Activated naive CD4-positive, alpha-beta T cell treated with Interleukin-2 at 50 U/mL for 16 hours (primary cell): Measurements from ENCODE around the gene PGC.

ENCODE experiments used
- DNase-seq: peaks from one replicate; pipeline ENCODE4 v3.0.0-alpha.2; 2020

Gene PGC

DNA sequence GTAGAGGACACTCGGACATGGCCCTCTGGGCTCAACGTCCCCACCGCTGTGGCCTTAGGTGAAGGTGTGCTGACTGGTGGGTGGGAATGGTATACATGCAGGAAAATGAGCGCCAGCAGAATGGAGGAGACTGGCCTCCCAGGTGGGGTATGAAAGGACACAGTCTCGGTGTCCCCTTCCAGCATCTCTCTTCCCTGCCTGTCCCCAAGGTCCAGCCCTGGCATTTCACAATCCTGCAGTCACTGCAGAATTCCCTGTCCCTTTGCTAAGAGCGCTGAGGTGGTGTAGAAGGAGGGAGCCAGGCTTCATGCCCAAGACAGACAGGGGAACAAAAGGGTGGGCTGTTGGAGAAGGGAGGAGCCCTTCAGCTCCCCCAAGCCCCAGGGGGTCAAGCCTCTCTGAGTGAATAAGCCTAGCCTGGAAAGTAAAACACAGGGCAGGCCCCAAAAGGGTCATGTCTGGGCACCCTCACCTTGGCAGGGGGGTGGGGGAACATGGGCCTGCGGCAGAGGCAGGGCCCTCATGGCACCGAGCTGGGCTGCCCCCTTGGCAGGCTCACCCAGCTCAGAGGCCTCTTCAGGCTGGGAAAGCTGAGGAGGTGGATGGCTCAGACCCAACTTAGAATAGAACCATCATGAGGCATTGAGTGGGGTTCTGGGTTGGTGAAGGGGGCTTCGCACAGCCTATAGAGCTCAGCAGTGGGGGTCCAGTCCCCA lies 35.7 kb downstream of the PGC start:
- DNase-seq: no peak

DNA sequence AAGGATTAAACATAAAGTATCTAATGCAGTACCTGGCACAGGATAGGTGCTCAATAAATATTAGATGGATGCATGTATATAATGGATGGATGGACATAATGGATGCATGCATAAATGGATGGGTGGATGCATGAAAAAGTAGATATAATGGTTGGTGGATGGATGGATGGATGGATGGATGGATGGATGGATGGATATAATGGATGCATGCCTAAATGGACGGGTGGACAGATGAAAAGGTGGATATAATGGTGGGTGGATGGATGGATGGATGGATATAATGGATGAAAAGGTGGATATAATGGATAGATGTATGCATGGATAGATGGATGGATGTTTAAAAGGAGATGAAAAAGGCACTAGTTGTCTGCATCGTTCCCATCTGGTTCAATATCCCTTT lies 37.8 kb downstream of the PGC start:
- no peak for DNase-seq

DNA sequence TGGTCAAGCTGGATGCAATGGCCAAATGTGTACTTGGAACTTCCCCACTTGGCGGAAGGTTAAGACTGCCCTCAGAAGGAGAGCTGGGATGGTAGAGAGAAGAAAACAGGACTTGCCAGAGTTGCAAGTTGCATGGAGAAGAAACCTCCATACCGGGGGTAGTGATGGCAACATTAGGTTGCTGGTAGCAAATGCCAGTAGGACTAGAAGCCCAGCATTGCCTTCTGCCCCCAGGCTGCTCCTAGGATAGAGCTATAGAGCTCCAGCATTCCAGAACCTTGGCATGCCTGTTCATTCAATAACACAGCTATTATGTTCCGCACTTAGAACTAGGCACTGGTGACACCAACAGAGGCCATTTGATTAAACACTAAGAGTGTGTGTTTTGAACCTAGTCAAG lies 38.3 kb downstream of the PGC start:
- no peak for DNase-seq

DNA sequence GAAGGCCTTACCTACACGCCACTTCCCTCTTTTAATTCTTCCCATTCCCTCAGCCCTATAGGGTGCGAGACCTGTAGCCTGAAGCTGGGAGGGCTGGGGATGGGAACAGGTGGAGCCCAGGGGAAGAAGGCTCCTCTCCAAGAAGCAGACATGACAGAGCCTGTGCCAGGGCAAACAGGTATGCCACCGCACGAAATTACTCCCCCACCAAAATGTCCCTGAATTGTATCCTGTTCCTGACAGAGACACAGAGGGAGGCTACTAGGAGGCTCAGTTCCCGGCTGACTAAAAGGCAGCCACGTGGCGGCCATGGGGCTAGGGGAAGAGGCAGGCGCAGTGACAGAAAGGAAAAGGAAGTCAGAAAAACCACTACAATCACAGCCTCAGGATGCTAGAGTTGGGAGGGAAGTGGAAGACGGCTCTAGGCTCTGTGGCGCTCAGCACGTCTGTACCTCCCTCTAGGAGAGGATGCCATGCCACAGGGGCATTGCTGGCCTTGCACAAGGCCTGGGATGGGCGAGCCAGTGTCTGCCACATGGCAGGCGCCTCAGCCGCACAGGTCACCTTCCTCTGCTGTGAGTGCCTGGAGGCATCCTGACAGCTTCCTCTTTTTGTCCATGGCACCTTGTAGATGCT lies 39.5 kb downstream of the PGC start:
- DNase-seq: peak; percentile 33

DNA sequence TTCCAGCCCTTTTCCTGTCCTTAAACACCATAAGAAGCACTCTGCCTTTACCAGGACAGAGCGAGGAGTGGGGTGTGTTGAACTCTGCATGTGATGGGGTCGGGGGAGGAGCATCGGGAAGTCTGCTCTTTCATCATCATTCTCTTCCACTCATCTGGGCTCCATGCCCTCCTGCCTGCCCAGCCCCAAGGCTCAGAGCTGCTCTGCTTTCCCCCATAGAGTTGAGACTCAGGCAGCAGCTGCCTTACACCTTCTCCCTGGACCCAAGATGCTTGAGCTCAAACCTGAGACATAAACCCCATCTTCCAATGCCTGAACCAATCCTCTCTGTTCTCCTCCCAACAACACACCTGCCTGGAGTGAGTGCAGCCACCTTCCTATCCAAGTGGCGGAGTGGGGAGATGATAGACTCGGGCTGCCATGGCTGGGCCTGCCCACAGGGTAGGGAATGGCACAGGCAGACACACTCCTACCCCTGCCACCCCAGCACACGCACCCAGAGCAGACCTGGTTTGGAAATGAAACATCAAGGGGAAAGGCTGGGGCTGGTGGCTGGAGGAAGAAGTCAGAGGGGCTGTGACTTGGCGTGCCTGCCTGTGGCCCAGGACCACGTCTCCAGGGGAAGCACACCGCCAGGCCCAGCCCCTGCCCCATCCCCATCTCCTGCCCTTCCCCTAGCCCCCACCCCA lies 40.2 kb downstream of the PGC start:
- peak; percentile 12 for DNase-seq

DNA sequence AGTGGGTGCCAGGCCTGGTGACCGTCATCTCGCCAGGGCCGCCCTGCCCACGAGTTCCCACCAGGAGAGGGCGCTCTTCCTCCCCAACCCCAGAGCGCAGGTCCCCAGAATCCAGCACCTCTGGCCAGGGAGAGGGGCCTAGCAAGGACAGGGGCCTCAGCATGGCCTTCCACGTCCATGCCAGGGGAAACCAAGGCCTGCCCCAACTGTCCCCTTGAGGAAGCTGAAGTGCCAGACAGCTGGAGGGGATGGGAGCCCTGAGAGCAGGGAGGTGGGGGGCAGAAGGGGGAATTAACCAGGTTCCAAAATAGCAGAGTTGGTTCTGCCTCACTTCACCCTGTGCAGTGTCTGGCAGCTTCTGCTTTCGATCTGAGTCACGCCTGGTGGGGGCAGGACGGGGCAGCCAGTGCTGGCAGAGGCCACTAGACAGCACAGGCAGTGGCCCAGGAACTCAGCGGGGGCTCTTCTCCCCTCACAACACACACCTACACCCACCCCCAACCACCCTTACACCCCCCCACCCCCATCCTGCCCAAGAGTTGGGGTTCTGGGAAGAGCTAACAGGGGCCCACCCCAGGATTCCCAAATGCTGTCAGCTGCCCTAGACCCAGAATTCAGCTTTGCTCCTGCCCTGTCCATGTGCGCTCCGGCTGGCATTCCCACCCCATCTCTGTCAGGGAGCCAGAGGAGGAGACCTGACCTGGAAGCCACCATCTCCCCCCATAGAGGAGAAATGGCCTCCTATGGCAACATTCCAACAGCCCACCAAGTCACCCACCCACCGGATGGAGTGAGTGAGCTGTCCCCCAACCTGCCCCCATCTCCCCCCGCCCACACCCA lies 41.0 kb downstream of the PGC start:
- peak; percentile 81 for DNase-seq

DNA sequence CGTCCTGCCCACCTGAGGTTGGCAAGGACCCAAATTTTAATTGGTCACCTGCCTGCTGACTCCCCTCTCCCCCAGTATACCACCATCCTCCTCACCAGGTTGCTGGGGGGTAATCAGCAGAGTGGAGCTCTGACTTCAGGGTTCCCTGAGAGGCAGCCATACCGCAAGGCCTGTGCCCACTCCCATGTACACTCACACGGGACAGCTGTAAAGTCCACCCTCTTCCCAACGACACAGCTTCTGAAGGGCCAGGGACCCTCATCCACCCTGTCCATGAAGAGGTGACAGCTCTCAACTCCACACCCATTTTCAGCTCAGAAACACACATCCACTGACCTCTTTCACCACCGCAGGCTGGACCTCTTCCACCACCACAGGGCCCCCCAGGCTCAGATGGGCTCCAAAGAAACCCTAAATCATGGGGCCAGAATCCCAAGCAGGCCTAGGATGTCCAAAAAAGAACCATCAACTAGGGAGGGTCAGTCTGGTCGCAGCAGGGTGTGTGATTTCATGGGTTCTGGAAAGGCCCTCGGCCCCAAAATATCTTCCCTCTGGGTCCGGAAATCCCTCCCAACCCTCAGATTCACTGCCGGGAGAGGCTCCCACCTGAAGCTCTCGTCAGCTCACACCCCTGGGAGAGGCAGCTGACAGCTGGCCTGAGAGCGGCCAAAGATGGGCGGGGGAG lies 41.7 kb downstream of the PGC start:
- no peak for DNase-seq

DNA sequence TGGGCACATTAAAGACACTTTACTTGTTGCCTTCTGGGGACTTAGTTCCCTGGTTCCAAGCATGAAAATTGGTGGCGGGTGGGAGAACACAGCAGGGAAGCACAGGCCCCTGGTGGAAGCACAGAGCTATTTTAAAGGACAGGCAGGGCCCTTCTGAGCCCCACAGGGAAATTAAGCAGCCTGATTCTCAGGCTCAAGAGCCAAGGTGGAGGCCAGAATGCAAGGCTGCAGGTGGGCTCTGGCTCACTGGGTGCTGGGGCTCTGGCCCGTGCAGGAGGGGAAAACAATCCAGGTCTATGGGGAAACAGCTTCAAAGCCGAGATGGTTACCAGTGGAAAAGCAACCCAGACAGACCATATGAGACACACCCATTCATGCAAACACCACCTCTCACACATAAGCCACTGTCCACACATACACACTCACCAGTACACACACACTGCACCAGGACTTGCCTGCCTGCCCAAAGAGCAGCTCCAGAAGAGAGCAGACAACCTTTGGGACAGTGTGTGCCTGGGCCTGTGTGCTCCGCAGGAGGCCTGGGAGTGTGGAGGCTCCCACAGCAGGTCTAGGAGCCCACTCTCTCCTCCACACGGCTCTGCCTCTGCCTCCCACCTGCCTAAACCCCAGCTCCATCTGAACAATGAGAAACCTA lies 42.4 kb downstream of the PGC start:
- no peak for DNase-seq

DNA sequence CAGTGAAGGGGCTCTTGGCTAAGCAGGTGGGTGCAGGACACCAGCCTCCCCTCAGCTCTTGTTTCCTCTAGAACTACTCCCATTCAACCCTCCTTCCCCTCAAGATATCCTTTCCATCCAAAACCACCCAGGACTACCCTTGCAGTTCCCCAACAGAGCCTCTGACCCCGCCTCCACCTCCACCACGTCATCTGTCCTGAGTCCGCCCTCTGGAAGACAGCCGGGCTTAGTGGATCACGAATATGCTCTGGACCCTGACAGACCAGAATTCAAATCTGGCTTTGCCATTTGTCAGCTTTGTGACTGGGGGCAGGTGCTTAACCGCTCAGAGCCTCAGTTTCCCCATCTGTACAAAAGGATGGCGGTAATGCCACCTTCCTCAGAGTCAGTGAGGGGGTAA lies 43.2 kb downstream of the PGC start:
- DNase-seq: no peak

DNA sequence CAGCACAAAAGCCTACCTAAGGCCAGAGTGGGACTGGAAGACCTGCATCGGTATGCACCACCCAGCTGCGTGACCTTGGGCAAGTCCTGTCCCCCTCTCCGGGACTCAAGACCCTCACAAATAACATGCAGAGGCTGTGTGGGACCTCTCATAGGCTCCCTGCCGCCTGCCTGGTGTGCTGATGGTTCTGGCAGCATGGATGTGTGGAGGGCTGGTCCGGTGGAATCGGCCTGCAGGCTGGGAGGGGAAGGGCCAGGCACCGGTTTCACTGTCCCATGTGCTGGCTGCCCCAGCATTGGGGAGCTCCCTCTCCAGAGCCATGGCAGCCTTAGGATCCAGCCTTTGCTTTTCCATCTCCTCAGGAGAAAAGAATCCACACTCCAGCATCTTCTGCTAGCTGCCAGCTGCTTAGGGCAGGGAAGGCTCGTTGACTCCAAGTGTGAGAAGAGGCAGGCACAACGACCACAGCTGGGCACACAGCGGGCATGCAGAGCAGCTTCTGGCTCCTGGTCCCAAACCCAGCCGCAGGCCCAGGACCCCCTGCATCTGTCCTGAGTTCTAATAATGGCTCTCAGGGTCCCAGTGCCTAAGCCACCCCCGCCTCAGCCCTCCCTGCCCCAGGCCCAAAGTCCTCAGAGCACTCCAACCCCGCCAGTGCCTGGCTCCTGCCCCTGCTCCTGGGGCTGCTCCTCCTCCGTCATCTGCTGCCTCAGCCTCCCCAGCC lies 44.3 kb downstream of the PGC start:
- DNase-seq: no peak

DNA sequence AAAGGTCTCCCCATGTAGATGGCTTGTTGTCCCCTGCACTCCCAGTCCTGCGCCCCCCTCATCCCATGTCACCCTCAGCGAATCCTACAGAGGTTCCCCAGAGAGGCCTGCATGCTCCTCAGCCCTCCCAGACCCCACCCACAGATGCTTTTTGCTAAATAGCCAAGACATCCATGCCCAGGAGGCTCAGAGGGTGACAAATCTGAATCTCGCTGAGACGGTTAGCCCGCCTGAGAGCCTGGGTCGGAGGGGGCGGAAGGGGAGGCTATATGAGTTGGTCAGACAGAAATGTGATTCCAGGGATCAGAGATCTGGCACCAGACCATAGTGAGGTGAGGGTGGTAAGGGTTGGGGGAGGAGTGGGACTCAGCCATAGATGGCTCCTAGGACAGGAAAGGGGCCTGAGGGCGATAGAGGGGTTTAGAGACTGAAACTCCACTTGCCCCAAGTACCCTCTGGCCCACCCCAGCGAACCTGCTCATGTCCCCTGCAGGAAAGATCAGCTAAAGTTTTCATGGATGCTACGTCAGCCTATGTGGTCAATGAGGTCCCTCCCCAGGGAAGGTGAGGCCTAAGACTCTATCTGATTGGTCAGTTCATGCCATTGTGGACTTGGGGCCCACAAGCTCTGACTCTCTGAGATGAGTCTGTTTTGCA lies 45.0 kb downstream of the PGC start:
- DNase-seq: no peak

DNA sequence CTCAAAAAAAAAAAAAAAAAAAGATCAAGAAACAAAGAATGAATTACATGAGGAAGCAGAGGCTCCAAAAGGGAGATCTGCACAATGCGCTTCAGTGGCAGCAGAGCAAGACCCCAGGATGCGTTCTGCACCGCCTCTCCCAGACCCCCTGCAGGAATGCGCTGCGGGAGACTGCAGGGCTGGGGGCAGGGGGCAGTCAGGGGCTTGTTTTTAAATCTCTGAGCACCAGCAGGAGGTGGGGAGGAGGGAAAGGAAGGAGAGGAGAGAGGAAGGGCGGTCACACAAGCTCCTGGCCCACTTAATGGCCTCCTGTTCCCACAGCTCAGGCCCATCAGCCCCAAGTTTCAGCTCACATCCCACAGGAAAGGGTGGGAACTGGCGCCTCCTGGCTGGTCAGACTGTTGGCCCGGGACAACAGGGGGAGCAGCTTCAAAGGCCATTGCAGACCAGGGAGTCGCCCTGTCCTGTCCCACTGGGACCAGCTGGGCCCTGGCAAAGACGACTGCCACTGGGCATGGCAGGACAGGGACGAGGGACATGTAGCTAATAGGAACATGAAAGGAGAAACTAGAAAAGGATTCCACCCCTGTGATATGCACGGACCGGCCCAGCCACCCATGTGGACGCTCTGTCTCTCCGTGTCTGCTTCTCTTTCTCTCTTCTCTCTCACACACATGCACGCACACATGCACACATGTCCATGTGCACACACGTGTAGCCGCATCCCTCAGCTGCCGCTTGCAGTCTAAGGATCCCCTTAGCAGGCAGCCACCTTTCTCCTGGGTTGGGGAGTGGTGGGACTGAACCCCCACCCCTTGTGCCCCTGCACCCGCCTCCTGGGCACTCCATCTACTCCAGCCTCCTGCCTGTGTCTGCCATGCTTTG lies 46.5 kb downstream of the PGC start:
- no peak for DNase-seq

DNA sequence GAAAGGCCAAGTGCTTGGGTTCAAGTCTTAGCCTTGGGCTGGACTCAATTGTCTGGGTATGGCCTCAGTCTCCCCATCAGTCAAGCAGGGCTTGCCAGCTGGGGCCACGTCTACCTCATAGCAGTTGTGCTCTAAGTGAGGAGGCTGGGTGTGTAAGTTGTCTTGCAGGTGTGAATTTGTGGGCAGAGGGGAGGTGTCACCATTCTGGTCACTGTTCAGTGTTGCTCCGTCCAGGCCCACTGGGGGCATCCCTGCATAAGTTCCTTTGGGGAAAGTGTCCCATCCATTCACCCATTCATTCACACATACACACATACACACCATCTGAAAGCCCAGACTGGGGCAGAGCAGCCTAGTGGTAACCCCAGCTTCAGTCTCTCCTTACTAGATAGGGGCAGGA lies 48.1 kb downstream of the PGC start:
- no peak for DNase-seq

DNA sequence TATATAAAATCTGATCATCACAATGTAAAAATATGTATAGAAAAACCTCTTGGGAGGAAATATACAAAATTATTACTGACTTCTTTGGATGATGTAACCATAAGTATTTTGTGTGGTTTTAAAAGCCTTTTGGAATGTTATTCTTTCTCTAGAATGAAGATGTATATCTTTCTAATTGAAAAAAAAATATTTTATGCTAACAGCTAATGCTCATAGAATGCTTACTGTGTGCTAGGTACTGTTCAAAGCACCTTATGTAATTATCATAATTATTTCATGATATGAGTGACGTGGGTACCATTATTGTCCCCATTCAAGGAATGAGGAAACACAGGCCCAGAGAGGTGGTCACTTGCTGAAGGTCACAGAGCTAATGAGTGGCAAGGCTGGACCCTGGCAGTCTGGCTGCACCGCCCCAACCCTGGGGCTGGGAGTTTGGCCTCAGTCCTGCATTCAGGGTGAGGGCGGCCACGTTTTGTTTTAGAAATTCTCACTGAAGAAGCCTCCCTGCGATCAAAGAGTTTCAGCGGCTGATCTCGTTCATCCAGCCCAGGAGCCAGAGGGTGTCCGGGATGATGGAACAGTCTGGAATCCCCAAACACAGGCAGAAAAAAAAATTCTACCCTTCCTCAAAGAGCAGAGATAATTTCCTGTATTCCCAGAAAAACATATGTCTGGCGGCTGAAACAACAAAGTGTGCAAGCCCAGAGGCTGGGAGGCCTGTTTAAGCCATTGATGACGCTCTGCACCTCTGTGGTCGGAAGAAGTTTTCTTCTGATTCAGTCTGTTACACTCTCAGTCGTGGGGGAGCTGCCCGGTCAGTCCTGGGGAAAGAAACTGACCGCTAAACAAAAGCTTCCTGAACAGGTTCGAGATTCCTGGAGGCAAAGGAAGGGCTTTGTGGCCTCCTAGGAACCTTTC lies 49.1 kb downstream of the PGC start:
- no peak for DNase-seq

DNA sequence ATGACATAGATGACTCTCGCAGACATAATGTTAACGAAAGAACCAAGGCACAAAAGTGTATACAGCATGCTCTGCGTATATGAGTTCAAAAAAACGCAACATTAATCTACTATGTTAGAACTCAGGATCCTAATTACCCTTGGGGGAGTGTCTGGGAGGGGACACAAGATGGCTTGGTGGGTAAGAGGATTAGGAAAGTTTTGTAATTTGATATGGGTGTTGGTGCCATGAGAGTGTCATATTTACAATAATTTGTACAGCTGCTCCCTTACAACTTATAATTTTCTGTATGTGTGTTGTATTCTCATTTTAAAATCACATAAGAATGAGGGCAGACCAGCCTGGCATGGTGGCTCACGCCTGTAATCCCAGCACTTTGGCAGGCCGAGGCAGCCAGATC lies 50.4 kb downstream of the PGC start:
- no peak for DNase-seq

DNA sequence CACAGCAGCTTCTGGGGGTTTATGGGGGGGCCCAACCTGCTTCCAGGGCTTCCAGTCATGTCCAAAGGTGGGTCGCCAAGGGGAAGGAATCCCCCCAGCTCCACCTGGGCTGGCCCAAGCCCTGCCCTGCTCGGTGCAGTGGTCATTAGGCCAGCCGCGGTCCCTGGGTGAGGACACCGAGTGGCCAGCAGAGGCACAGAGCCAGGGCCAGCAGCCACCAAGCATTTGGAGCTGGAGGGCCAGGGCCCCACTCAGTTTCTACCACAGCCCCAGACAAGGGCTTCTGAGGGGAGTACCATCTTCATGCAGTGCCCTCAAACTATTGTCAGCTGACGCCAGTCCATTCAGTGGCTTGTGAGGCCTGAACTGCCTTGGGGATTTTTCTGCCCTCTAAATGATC lies 51.4 kb downstream of the PGC start:
- DNase-seq: no peak

DNA sequence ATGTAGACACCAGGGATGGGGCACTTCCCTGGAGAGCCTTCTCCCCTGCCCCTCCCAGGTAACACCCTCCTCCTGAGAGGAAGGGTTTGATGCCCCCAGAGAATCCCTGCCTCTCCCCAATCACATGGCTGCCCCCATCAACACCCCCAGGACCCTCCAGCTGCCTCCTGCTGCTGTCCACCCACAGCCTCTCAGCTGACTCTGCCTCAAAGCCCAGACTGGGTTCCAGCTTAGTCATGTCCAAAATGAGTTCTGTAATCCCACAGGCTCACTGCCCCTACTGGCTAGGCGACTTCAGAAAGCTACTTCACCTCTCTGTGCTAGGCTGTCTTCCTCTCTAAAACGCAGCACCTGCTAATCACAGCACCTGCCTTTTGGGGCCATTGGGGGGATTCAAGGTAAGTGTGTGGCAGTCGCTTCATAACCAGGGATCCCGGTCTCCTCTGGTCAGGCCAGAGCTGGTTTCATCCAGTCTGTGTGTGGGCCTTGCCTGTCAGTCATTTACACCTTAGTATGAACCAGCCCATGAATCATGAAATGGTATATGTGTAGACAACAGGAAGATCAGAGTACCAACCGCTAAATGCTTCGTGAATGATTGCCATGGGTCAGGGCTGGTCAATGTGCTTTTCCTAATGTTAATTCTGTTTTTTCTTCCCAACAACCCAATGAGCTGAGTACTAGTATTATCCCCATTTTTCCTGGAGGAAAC lies 52.2 kb downstream of the PGC start:
- DNase-seq: no peak
